ENCODE measurements around the gene TRAPPC11.

- TF ChIP-seq CHD4 (IDR thresholded peaks at IDR 0.05; ENCODE audit: borderline replicate concordance, low read length) = no peak
- no peak for TF ChIP-seq IRX3 (CRISPR knock-in tag; IDR thresholded peaks at IDR 0.05; ENCODE audit: borderline replicate concordance, low read depth)
- TF ChIP-seq ZFP41 (CRISPR knock-in tag; IDR thresholded peaks at IDR 0.05; ENCODE audit: borderline replicate concordance) = no peak
- TF ChIP-seq, protein P1, sequence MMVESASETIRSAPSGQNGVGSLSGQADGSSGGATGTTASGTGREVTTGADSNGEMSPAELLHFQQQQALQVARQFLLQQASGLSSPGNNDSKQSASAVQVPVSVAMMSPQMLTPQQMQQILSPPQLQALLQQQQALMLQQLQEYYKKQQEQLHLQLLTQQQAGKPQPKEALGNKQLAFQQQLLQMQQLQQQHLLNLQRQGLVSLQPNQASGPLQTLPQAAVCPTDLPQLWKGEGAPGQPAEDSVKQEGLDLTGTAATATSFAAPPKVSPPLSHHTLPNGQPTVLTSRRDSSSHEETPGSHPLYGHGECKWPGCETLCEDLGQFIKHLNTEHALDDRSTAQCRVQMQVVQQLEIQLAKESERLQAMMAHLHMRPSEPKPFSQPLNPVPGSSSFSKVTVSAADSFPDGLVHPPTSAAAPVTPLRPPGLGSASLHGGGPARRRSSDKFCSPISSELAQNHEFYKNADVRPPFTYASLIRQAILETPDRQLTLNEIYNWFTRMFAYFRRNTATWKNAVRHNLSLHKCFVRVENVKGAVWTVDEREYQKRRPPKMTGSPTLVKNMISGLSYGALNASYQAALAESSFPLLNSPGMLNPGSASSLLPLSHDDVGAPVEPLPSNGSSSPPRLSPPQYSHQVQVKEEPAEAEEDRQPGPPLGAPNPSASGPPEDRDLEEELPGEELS (CRISPR knock-in tag; IDR thresholded peaks at IDR 0.05) = no peak
- TF ChIP-seq POLR2A (IDR thresholded peaks at IDR 0.05; ENCODE audit: insufficient read depth in 1 of 2, low read depth in 2 of 2, low read length in 2 of 2) = no peak
- TF ChIP-seq, protein P2, sequence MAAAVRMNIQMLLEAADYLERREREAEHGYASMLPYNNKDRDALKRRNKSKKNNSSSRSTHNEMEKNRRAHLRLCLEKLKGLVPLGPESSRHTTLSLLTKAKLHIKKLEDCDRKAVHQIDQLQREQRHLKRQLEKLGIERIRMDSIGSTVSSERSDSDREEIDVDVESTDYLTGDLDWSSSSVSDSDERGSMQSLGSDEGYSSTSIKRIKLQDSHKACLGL (CRISPR knock-in tag; IDR thresholded peaks at IDR 0.05) = no peak
- no peak for TF ChIP-seq SIN3A (IDR thresholded peaks at IDR 0.05; ENCODE audit: borderline replicate concordance, low read depth, low read length)
- no peak for TF ChIP-seq SMC3 (IDR thresholded peaks at IDR 0.05; ENCODE audit: low read length)
These were observed 87.5 kb downstream of the TRAPPC11 start for GRCh38 chr4:183746305-183747229.
